Peyer's patch (tissue), 4 donors: ENCODE data around the gene GAL3ST1. TPM values are rescaled to one million over a fixed set of nuclear protein-coding genes. Genes with fewer than 3 reads are reported as not detected.

Source experiments
- DNase-seq, 3 donors: peaks; one replicate each; pipeline ENCODE4 v3.0.0-alpha.2; 2017 to 2019
- H3K27ac ChIP-seq, 4 donors: fragments of 200-600 bp; sonication (generic); one replicate each; pipeline ENCODE4 v1.5.1; 2016 to 2019
- H3K27me3 ChIP-seq, 2 donors: fragments of 200-600 bp; sonication (generic); one replicate each; pipeline ENCODE4 v1.5.1; 2019
- H3K36me3 ChIP-seq, 3 donors: fragments of 200-600 bp; sonication (generic); one replicate each; pipeline ENCODE4 v1.5.1; 2016 to 2019
- H3K4me1 ChIP-seq, 4 donors: fragments of 200-600 bp; sonication (generic); one replicate each; pipeline ENCODE4 v1.5.1; 2016 to 2019
- H3K4me3 ChIP-seq, 4 donors: fragments of 200-600 bp; sonication (generic); 1 replicate in 3 of 4; 2 replicates in 1 of 4; pipeline ENCODE4 v1.5.1; 2016 to 2019; ENCODE audit warnings: mild to moderate bottlenecking in 1 of 4
- H3K9me3 ChIP-seq, 4 donors: fragments of 200-600 bp; sonication (generic); one replicate each; pipeline ENCODE4 v1.5.1; 2016 to 2019; ENCODE audit warnings: mild to moderate bottlenecking in 1 of 4
- CTCF ChIP-seq, 6 experiments: fragments of 450-650 bp in 4 of 6; fragments of 200-600 bp in 2 of 6; sonication (generic) in 1 of 6; IDR thresholded peaks; one replicate each; pipeline ENCODE4 v1.5.1; 2017 to 2019; ENCODE audit warnings: antibody characterized with exemption in 6 of 6, mild to moderate bottlenecking in 3 of 6, moderate library complexity in 1 of 6
- POLR2A ChIP-seq, 2 donors: fragments of 450-650 bp; IDR thresholded peaks; one replicate each; pipeline ENCODE4 v1.5.1; 2017; ENCODE audit warnings: antibody characterized with exemption in 2 of 2, mild to moderate bottlenecking in 2 of 2, moderate library complexity in 2 of 2
- total RNA-seq, 4 donors: library from RNA; depleted of rRNA; stranded (reverse); fragments of >200 nt; gene quantifications; one replicate each; pipeline ENCODE4 v1.1.0, GENCODE V29; 2016

Gene GAL3ST1
- total RNA-seq, 4 donors from 2014 or later = 19.0 to 98.5 (median 57.2) TPM

- TF ChIP-seq POLR2A (IDR thresholded peaks at IDR 0.05) = no peak
- TF ChIP-seq CTCF (IDR thresholded peaks at IDR 0.05) = no peak
- Histone ChIP-seq H3K27ac (no peak overlapping the region), H3K4me3 (no peak overlapping the region), H3K9me3 (no peaks in the 10 kb centered on the region), H3K36me3 (peaks cover 0 to 100% (median 0%) of the 10 kb centered on the region in 3 donors), H3K27me3 (no peaks in the 10 kb centered on the region), H3K4me1 (no peaks in the 10 kb centered on the region)
- DNase-seq = no peak
Measured at GRCh38 chr22:30584441-30584840, 10.0 kb upstream of the GAL3ST1 start.

- Histone ChIP-seq H3K9me3 (no peaks in the 10 kb centered on the region), H3K4me3 (no peak overlapping the region), H3K4me1 (no peaks in the 10 kb centered on the region), H3K27ac (no peak overlapping the region), H3K27me3 (no peaks in the 10 kb centered on the region), H3K36me3 (peaks cover 0 to 100% (median 2%) of the 10 kb centered on the region in 3 donors)
- no peak for TF ChIP-seq POLR2A (IDR thresholded peaks at IDR 0.05)
- no peak for TF ChIP-seq CTCF (IDR thresholded peaks at IDR 0.05)
- DNase-seq = no peak
Measured at GRCh38 chr22:30582788-30583545, 8.5 kb upstream of the GAL3ST1 start.

GRCh38 chr22:30582051-30582450, 7.6 kb upstream of the GAL3ST1 start:
- H3K4me3 ChIP-seq = no peak overlapping the region
- peaks cover 0 to 100% (median 2%) of the 10 kb centered on the region in 3 donors for H3K36me3 ChIP-seq
- DNase-seq = no peak
- H3K9me3 ChIP-seq = no peaks in the 10 kb centered on the region
- no peaks in the 10 kb centered on the region for H3K4me1 ChIP-seq
- no peak overlapping the region for H3K27ac ChIP-seq
- TF ChIP-seq CTCF (IDR thresholded peaks at IDR 0.05) = no peak
- no peak for TF ChIP-seq POLR2A (IDR thresholded peaks at IDR 0.05)
- no peaks in the 10 kb centered on the region for H3K27me3 ChIP-seq

- no peak overlapping the region for H3K4me3 ChIP-seq
- peaks cover 0 to 8% (median 0%) of the 10 kb centered on the region in 4 donors for H3K4me1 ChIP-seq
- H3K27me3 ChIP-seq = no peaks in the 10 kb centered on the region
- no peak for DNase-seq
- TF ChIP-seq CTCF (IDR thresholded peaks at IDR 0.05) = no peak
- no peak for TF ChIP-seq POLR2A (IDR thresholded peaks at IDR 0.05)
- peaks cover 0 to 97% (median 2%) of the 10 kb centered on the region in 3 donors for H3K36me3 ChIP-seq
- no peak overlapping the region for H3K27ac ChIP-seq
- H3K9me3 ChIP-seq = no peaks in the 10 kb centered on the region
Measured at GRCh38 chr22:30580896-30581295, 6.4 kb upstream of the GAL3ST1 start.

GRCh38 chr22:30578481-30578880, 4.0 kb upstream of the GAL3ST1 start:
- Histone ChIP-seq H3K27me3 (no peaks in the 10 kb centered on the region), H3K36me3 (peaks cover 0 to 73% (median 2%) of the 10 kb centered on the region in 3 donors), H3K9me3 (no peaks in the 10 kb centered on the region), H3K4me1 (peaks cover 0 to 22% (median under 1%) of the 10 kb centered on the region in 4 donors), H3K27ac (no peak overlapping the region), H3K4me3 (no peak overlapping the region)
- TF ChIP-seq POLR2A (IDR thresholded peaks at IDR 0.05) (no peak), CTCF (IDR thresholded peaks at IDR 0.05) (no peak)
- DNase-seq = no peak
